Kidney (tissue), 14 donors: ENCODE results near the gene GBP6. TPM values are rescaled to one million over a fixed set of nuclear protein-coding genes. Genes with fewer than 3 reads are reported as not detected.
"Not testable (repeated sequence)": the region's sequence is repeated elsewhere in the genome, so short reads cannot be mapped to it uniquely, and the experiment has no call there.

ENCODE experiments used
- DNase-seq, 5 donors: peaks; one replicate each; pipeline ENCODE4 v3.0.0-alpha.2; 2013 to 2020
- FAIRE-seq: peaks from 2 replicates; lab custom pipeline; 2012; peaks lifted over from hg19 to GRCh38; lab: Jason Lieb, UNC
- H3K27ac ChIP-seq, 2 donors: one replicate each; pipeline ENCODE4 v1.7.0; 2013; ENCODE audit warnings: low read depth in 2 of 2, low read length in 2 of 2, inconsistent platforms in 1 of 2
- H3K27me3 ChIP-seq: one replicate; pipeline ENCODE4 v1.7.1; 2013; ENCODE audit warnings: low read length, inconsistent platforms; ENCODE audit not compliant: control insufficient read depth, insufficient read depth
- H3K36me3 ChIP-seq, 3 donors: one replicate each; pipeline versions ENCODE4 v1.7.0 to v1.7.1; 2013; ENCODE audit warnings: low read length in 3 of 3, control low read depth in 1 of 3, inconsistent platforms in 1 of 3; ENCODE audit not compliant: insufficient read depth in 3 of 3, control insufficient read depth in 2 of 3
- H3K4me1 ChIP-seq, 3 donors: one replicate each; pipeline versions ENCODE4 v1.7.0 to v1.7.1; 2013; ENCODE audit warnings: low read length in 3 of 3, inconsistent platforms in 1 of 3, low read depth in 1 of 3; ENCODE audit not compliant: control insufficient read depth in 2 of 3, insufficient read depth in 2 of 3
- H3K4me3 ChIP-seq, 3 donors: one replicate each; pipeline versions ENCODE4 v1.7.0 to v1.8.1; 2013; ENCODE audit warnings: low read length in 3 of 3, control low read depth in 1 of 3, inconsistent platforms in 1 of 3
- H3K9ac ChIP-seq, 3 donors: one replicate each; pipeline versions ENCODE4 v1.7.0 to v1.7.1; 2013; ENCODE audit warnings: low read length in 3 of 3, control low read depth in 1 of 3, inconsistent platforms in 1 of 3
- H3K9me3 ChIP-seq, 3 donors: one replicate each; pipeline versions ENCODE4 v1.7.0 to v1.7.1; 2013; ENCODE audit warnings: low read length in 3 of 3, control low read depth in 1 of 3, inconsistent platforms in 1 of 3; ENCODE audit not compliant: control insufficient read depth in 2 of 3, insufficient read depth in 1 of 3
- intact Hi-C: fragments of 100-400 bp; cut with DNase I; formaldehyde crosslinking; loops from one replicate; pipeline ENCODE4 v1.11.1; 2022
- polyA plus RNA-seq: library from polyadenylated mRNA; stranded (reverse); fragments of 350-450 nt; fragmentation: Illumina TruSeq; extraction: RNeasy Lipid Tissue Mini Kit (QIAGEN cat#74804); gene quantifications from one replicate; pipeline ENCODE4 v1.2.3, GENCODE V29; 2014; ENCODE audit warnings: low read depth, low replicate concordance; ENCODE audit not compliant: insufficient read depth
- total RNA-seq: library from RNA; stranded (reverse); fragmentation: NEBNext Ultra II Directional; extraction: Animal tissue kit (Norgen Biotek cat#: 25700); gene quantifications from one replicate; pipeline ENCODE4 v1.2.1, GENCODE V29; 2021
- TF ChIP-seq, protein P1 (sequence below): IDR thresholded peaks from 3 replicates; pipeline ENCODE4 v1.5.1; 2012; ENCODE audit warnings: mild to moderate bottlenecking, moderate library complexity, borderline replicate concordance; ENCODE audit not compliant: insufficient read depth; ENCODE audit errors: extremely low read depth
- donor health status: control.
- donor health status: control.
- donor health status: control.
- donor health status: control.
- donor health status: control.
- donor health status: DM: yes; HTN: yes; CAD: no.
- donor health status: Normal renal cell carcinoma (clear cell type).

Gene GBP6
- total and polyA plus RNA-seq, 2 donors from 2014 or later = not detected

DNA sequence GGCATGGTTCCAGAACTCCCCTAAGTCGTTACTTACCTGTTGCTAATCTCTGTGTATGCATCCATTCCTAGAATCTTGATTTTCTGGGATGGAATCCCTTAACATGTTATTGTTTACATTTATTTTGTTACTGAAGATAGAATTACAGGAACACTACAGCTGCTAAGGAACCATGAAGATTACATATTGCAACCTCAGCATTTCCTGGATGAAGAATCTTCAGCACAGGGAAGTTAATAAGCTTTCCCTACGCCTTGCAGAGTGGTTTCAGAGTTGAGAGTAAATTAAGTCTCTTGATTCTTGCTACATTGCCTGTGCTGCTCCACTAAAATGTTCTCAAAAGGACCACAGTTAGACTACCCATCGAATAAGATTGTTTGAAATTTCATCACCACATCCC, 31.4 kb upstream of the GBP6 start:
- no peaks in the 10 kb centered on the region for H3K9me3 ChIP-seq
- H3K9ac ChIP-seq = no peak overlapping the region
- TF ChIP-seq, protein P1, sequence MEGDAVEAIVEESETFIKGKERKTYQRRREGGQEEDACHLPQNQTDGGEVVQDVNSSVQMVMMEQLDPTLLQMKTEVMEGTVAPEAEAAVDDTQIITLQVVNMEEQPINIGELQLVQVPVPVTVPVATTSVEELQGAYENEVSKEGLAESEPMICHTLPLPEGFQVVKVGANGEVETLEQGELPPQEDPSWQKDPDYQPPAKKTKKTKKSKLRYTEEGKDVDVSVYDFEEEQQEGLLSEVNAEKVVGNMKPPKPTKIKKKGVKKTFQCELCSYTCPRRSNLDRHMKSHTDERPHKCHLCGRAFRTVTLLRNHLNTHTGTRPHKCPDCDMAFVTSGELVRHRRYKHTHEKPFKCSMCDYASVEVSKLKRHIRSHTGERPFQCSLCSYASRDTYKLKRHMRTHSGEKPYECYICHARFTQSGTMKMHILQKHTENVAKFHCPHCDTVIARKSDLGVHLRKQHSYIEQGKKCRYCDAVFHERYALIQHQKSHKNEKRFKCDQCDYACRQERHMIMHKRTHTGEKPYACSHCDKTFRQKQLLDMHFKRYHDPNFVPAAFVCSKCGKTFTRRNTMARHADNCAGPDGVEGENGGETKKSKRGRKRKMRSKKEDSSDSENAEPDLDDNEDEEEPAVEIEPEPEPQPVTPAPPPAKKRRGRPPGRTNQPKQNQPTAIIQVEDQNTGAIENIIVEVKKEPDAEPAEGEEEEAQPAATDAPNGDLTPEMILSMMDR = no peak
- no peaks in the 10 kb centered on the region for H3K36me3 ChIP-seq
- intact Hi-C loops = no loop called here
- FAIRE-seq (no peak), DNase-seq (no peak)
- no peaks in the 10 kb centered on the region for H3K27me3 ChIP-seq
- H3K4me3 ChIP-seq = no peak overlapping the region
- no peak overlapping the region for H3K27ac ChIP-seq
- peaks cover 0 to 3% (median 0%) of the 10 kb centered on the region in 3 donors for H3K4me1 ChIP-seq

DNA sequence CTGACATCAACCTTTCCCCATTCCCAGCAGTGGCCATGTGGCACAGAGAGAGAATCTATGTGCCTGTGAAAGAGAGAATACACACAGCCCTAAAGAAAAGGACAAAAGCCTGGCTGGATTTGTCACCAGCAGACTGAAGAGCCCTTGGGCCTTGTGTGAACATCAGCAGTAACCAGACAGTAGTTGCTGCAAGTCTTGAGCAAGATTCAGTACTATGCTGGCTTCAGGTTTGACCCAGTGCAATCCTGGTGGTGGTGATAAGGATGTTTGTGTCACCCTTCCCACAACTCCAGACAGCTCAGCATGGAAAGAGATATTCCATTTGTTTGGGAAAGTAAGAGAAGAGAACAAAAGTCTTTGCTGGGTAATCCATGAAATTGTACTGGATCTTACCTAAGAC, 28.4 kb upstream of the GBP6 start:
- Histone ChIP-seq H3K9me3 (no peaks in the 10 kb centered on the region), H3K9ac (no peak overlapping the region), H3K27ac (no peak overlapping the region), H3K4me3 (no peak overlapping the region), H3K4me1 (peaks cover 0 to 3% (median 0%) of the 10 kb centered on the region in 3 donors), H3K36me3 (no peaks in the 10 kb centered on the region), H3K27me3 (no peaks in the 10 kb centered on the region)
- TF ChIP-seq, protein P1 = no peak
- FAIRE-seq (no peak), DNase-seq (no peak)
- intact Hi-C loops = no loop called here

DNA sequence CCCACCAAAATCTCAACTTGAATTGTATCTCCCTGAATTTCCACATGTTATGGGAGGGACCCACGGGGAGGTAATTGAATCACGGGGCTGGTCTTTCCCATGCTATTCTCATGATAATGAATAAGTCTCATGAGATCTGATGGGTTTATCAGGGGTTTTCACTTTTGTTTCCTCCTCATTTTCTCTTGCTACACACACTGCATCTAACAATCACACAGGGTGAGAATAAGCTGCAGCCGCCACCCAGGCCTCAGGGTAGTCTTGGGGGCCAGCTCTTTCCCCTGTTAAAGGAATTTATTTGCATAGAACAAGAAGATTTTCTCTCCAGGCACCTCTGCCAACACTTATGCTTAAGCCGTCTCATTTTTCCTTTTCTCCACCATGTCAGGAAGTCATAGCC, 26.0 kb upstream of the GBP6 start:
- Histone ChIP-seq H3K36me3 (no peaks in the 10 kb centered on the region), H3K4me3 (no peak overlapping the region), H3K27me3 (no peaks in the 10 kb centered on the region), H3K9ac (no peak overlapping the region), H3K4me1 (no peaks in the 10 kb centered on the region), H3K9me3 (no peaks in the 10 kb centered on the region), H3K27ac (no peak overlapping the region)
- intact Hi-C loops = no loop called here
- TF ChIP-seq, protein P1 = no peak
- FAIRE-seq (no peak), DNase-seq (no peak)

DNA sequence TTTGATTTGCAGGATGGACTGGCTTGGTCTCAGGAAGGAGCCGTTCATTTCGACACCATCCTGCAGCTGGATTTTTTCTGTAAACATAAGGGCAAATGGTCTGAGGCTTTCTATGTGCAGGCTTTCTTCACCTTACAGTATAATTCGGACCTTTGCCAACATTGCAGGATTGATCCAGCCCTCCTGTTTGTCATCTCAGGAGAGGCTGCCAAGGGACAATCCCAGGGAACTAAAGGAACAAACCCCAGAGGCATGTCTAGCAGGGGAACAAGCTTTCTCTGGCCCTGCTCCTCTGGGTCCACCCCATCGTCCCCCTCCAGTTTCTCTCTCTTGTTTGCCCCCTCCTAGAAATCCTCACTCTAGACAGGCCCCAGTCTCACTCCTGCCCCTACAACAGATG, 24.8 kb upstream of the GBP6 start:
- no peak overlapping the region for H3K9ac ChIP-seq
- no peaks in the 10 kb centered on the region for H3K4me1 ChIP-seq
- no peaks in the 10 kb centered on the region for H3K27me3 ChIP-seq
- DNase-seq (no peak), FAIRE-seq (no peak)
- no peak overlapping the region for H3K27ac ChIP-seq
- H3K36me3 ChIP-seq = no peaks in the 10 kb centered on the region
- no peaks in the 10 kb centered on the region for H3K9me3 ChIP-seq
- intact Hi-C loops = no loop called here
- TF ChIP-seq, protein P1 = no peak
- no peak overlapping the region for H3K4me3 ChIP-seq

DNA sequence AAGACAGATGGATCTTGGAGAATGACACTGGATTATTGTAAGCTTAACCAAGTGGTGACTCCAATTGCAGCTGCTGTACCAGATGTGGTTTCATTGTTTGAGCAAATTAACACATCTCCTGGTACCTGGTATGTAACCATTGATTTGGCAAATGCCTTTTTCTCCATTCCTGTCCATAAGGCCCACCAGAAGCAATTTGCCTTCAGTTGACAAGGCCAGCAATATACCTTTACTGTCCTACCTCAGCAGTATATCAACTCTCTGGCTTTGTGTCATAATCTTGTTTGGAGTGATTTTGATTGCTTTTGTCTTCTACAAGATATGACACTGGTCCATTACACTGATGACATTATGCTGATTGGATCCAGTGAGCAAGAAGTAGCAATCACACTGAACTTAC, 18.4 kb upstream of the GBP6 start:
- H3K27ac ChIP-seq, FAIRE-seq, H3K9ac ChIP-seq, H3K36me3 ChIP-seq, H3K4me1 ChIP-seq, DNase-seq, H3K9me3 ChIP-seq, H3K27me3 ChIP-seq, intact Hi-C loops, H3K4me3 ChIP-seq: not testable (repeated sequence)
